WTC11 (cell line): Measurements from ENCODE around the gene FAM187B. TPM values are rescaled to one million over a fixed set of nuclear protein-coding genes. Genes with fewer than 3 reads are reported as not detected.

ENCODE experiments used
- ATF2 ChIP-seq: sonication (generic); formaldehyde crosslinking; IDR thresholded peaks from 2 replicates; pipeline ENCODE4 v1.8.1; 2022; ENCODE audit warnings: low read depth, missing genetic modification reagents, borderline replicate concordance
- ATF3 ChIP-seq: sonication (generic); formaldehyde crosslinking; conservative IDR thresholded peaks from 2 replicates; pipeline ENCODE4 v1.8.1; 2022; ENCODE audit warnings: mild to moderate bottlenecking, missing genetic modification reagents
- CREM ChIP-seq: sonication (generic); formaldehyde crosslinking; IDR thresholded peaks from 2 replicates; pipeline ENCODE4 v1.8.1; 2022; ENCODE audit warnings: mild to moderate bottlenecking, missing genetic modification reagents, moderate library complexity
- E2F1 ChIP-seq: sonication (generic); formaldehyde crosslinking; IDR thresholded peaks from 2 replicates; pipeline ENCODE4 v1.8.0; 2022; ENCODE audit warnings: mild to moderate bottlenecking, missing genetic modification reagents
- EMX1 ChIP-seq: fragments of 250-450 bp; sonication (Bioruptor Pico); IDR thresholded peaks from 2 replicates; pipeline ENCODE4 v1.8.0; 2021; ENCODE audit warnings: mild to moderate bottlenecking
- FOXJ3 ChIP-seq: sonication (generic); formaldehyde crosslinking; IDR thresholded peaks from 2 replicates; pipeline ENCODE4 v1.9.0; 2021; ENCODE audit warnings: missing genetic modification reagents, mild to moderate bottlenecking, borderline replicate concordance
- FOXP1 ChIP-seq: sonication (generic); formaldehyde crosslinking; IDR thresholded peaks from 2 replicates; pipeline ENCODE4 v1.8.0; 2022; ENCODE audit warnings: missing genetic modification reagents, mild to moderate bottlenecking, moderate library complexity, borderline replicate concordance
- HMGA2 ChIP-seq: fragments of 250-450 bp; sonication (Bioruptor Pico); IDR thresholded peaks from 2 replicates; pipeline ENCODE4 v1.4.0; 2021; ENCODE audit warnings: mild to moderate bottlenecking, moderate library complexity
- IRF2 ChIP-seq: sonication (generic); formaldehyde crosslinking; IDR thresholded peaks from 2 replicates; pipeline ENCODE4 v1.8.0; 2022; ENCODE audit warnings: low read depth, missing genetic modification reagents, borderline replicate concordance
- KAT7 ChIP-seq: sonication (generic); formaldehyde crosslinking; IDR thresholded peaks from 2 replicates; pipeline ENCODE4 v1.8.1; 2023; ENCODE audit warnings: missing genetic modification reagents, mild to moderate bottlenecking, borderline replicate concordance
- MAX ChIP-seq: sonication (generic); formaldehyde crosslinking; IDR thresholded peaks from 2 replicates; pipeline ENCODE4 v1.8.0; 2022; ENCODE audit warnings: mild to moderate bottlenecking, missing genetic modification reagents
- MLX ChIP-seq: sonication (generic); formaldehyde crosslinking; IDR thresholded peaks from 2 replicates; pipeline ENCODE4 v1.8.1; 2023; ENCODE audit warnings: mild to moderate bottlenecking, missing genetic modification reagents, moderate library complexity
- NFATC4 ChIP-seq: fragments of 250-450 bp; sonication (Bioruptor Pico); IDR thresholded peaks from 2 replicates; pipeline ENCODE4 v1.9.0; 2021; ENCODE audit warnings: mild to moderate bottlenecking
- NFYB ChIP-seq: sonication (generic); formaldehyde crosslinking; conservative IDR thresholded peaks from 2 replicates; pipeline ENCODE4 v1.8.0; 2022; ENCODE audit warnings: low read depth, missing genetic modification reagents
- NR1H2 ChIP-seq: sonication (generic); formaldehyde crosslinking; IDR thresholded peaks from 2 replicates; pipeline ENCODE4 v1.9.0; 2021; ENCODE audit warnings: mild to moderate bottlenecking, moderate library complexity, missing genetic modification reagents
- OVOL2 ChIP-seq: fragments of 250-450 bp; sonication (Bioruptor Pico); IDR thresholded peaks from 2 replicates; pipeline ENCODE4 v1.9.0; 2021; ENCODE audit warnings: mild to moderate bottlenecking, borderline replicate concordance
- SMAD3 ChIP-seq: sonication (generic); formaldehyde crosslinking; IDR thresholded peaks from 2 replicates; pipeline ENCODE4 v1.8.0; 2022; ENCODE audit warnings: missing genetic modification reagents, mild to moderate bottlenecking, borderline replicate concordance
- SOX15 ChIP-seq: fragments of 250-450 bp; sonication (Bioruptor Pico); IDR thresholded peaks from 2 replicates; pipeline ENCODE4 v1.9.0; 2021; ENCODE audit warnings: mild to moderate bottlenecking
- TEAD1 ChIP-seq: sonication (generic); formaldehyde crosslinking; IDR thresholded peaks from 2 replicates; pipeline ENCODE4 v1.8.0; 2022; ENCODE audit warnings: mild to moderate bottlenecking, missing genetic modification reagents
- ZNF138 ChIP-seq: sonication (generic); formaldehyde crosslinking; conservative IDR thresholded peaks from 2 replicates; pipeline ENCODE4 v1.8.1; 2022; ENCODE audit warnings: mild to moderate bottlenecking, moderate library complexity, missing genetic modification reagents
- ZNF423 ChIP-seq: fragments of 250-450 bp; sonication (Bioruptor Pico); IDR thresholded peaks from 2 replicates; pipeline ENCODE4 v2.1.2; 2022; ENCODE audit warnings: mild to moderate bottlenecking, moderate library complexity
- ZNF532 ChIP-seq: fragments of 250-450 bp; sonication (Bioruptor Pico); IDR thresholded peaks from 2 replicates; pipeline ENCODE4 v1.9.0; 2021; ENCODE audit warnings: mild to moderate bottlenecking, borderline replicate concordance
- ZNF671 ChIP-seq: fragments of 250-450 bp; sonication (Bioruptor Pico); IDR thresholded peaks from 2 replicates; pipeline ENCODE4 v1.8.0; 2021; ENCODE audit warnings: mild to moderate bottlenecking
- total RNA-seq: library from RNA; stranded (reverse); gene quantifications from 3 replicates; pipeline ENCODE4 v1.2.3, GENCODE V29; 2021
- TF ChIP-seq, protein P1 (sequence below): fragments of 200-600 bp; IDR thresholded peaks from 2 replicates; pipeline ENCODE4 v1.8.0; 2022; ENCODE audit warnings: antibody characterized with exemption
- TF ChIP-seq, protein P2 (sequence below): sonication (generic); formaldehyde crosslinking; IDR thresholded peaks from 2 replicates; pipeline ENCODE4 v1.8.1; 2022; ENCODE audit warnings: low read depth, mild to moderate bottlenecking, moderate library complexity, missing genetic modification reagents, borderline replicate concordance
- TF ChIP-seq, protein P3 (sequence below): fragments of 250-450 bp; sonication (Bioruptor Pico); IDR thresholded peaks from 2 replicates; pipeline ENCODE4 v1.8.0; 2021; ENCODE audit warnings: mild to moderate bottlenecking

Gene FAM187B
- total RNA-seq, 1 experiment from 2014 or later, result 0.20 TPM

GRCh38 chr19:35248310-35249145 is 20.0 kb upstream of the FAM187B start, which contains the start of gene LSR (continued):
- TF ChIP-seq ZNF138 (CRISPR knock-in tag), result no peak
- TF ChIP-seq SMAD3, result peak; percentile 76; the same call in 1 of the 2 replicates
- peak; percentile 94 for TF ChIP-seq NFATC4 (CRISPR knock-in tag)
- no peak for TF ChIP-seq ATF3 (CRISPR knock-in tag)
- TF ChIP-seq FOXP1 (CRISPR knock-in tag), result peak; percentile 75
- no peak for TF ChIP-seq ZNF423 (CRISPR knock-in tag)
- TF ChIP-seq CREM (CRISPR knock-in tag), result peak; percentile 72
- no peak for TF ChIP-seq ATF2 (CRISPR knock-in tag)
- TF ChIP-seq FOXJ3, result no peak
- peak; percentile 45 for TF ChIP-seq MAX (CRISPR knock-in tag)
- TF ChIP-seq ZNF671 (CRISPR knock-in tag), result peak; percentile 76; the same call in 1 of the 2 replicates
- TF ChIP-seq ZNF532, result no peak
- no peak for TF ChIP-seq KAT7 (CRISPR knock-in tag)
- no peak for TF ChIP-seq NR1H2 (CRISPR knock-in tag)
- no peak for TF ChIP-seq HMGA2 (CRISPR knock-in tag)
- TF ChIP-seq, protein P1, sequence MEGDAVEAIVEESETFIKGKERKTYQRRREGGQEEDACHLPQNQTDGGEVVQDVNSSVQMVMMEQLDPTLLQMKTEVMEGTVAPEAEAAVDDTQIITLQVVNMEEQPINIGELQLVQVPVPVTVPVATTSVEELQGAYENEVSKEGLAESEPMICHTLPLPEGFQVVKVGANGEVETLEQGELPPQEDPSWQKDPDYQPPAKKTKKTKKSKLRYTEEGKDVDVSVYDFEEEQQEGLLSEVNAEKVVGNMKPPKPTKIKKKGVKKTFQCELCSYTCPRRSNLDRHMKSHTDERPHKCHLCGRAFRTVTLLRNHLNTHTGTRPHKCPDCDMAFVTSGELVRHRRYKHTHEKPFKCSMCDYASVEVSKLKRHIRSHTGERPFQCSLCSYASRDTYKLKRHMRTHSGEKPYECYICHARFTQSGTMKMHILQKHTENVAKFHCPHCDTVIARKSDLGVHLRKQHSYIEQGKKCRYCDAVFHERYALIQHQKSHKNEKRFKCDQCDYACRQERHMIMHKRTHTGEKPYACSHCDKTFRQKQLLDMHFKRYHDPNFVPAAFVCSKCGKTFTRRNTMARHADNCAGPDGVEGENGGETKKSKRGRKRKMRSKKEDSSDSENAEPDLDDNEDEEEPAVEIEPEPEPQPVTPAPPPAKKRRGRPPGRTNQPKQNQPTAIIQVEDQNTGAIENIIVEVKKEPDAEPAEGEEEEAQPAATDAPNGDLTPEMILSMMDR, result no peak
- no peak for TF ChIP-seq IRF2 (CRISPR knock-in tag)
- TF ChIP-seq TEAD1 (CRISPR knock-in tag), result 0 out of 2 replicates have a peak, but pooled peaks have one; percentile 23
- TF ChIP-seq, protein P2, sequence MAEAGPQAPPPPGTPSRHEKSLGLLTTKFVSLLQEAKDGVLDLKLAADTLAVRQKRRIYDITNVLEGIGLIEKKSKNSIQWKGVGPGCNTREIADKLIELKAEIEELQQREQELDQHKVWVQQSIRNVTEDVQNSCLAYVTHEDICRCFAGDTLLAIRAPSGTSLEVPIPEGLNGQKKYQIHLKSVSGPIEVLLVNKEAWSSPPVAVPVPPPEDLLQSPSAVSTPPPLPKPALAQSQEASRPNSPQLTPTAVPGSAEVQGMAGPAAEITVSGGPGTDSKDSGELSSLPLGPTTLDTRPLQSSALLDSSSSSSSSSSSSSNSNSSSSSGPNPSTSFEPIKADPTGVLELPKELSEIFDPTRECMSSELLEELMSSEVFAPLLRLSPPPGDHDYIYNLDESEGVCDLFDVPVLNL (CRISPR knock-in tag), result 0 out of 2 replicates have a peak, but pooled peaks have one; percentile 45
- peak; percentile 87; the same call in 1 of the 2 replicates for TF ChIP-seq MLX (CRISPR knock-in tag)
- no peak for TF ChIP-seq NFYB
- TF ChIP-seq, protein P3, sequence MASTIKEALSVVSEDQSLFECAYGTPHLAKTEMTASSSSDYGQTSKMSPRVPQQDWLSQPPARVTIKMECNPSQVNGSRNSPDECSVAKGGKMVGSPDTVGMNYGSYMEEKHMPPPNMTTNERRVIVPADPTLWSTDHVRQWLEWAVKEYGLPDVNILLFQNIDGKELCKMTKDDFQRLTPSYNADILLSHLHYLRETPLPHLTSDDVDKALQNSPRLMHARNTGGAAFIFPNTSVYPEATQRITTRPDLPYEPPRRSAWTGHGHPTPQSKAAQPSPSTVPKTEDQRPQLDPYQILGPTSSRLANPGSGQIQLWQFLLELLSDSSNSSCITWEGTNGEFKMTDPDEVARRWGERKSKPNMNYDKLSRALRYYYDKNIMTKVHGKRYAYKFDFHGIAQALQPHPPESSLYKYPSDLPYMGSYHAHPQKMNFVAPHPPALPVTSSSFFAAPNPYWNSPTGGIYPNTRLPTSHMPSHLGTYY, result peak; percentile 75; the same call in 1 of the 2 replicates
- TF ChIP-seq EMX1, result no peak
- peak; percentile 42; the same call in 1 of the 2 replicates for TF ChIP-seq OVOL2 (CRISPR knock-in tag)
- no peak for TF ChIP-seq E2F1 (CRISPR knock-in tag)
- TF ChIP-seq SOX15 (CRISPR knock-in tag), result no peak
